HG03280 (cell line): ENCODE measurements around the gene EAPP.
"Not testable (repeated sequence)": the region's sequence is repeated elsewhere in the genome, so short reads cannot be mapped to it uniquely, and the experiment has no call there.

ENCODE experiments used
- ATAC-seq: cut with Tn5 transposase; IDR thresholded peaks from one replicate; pipeline ENCODE4 v1.9.1; 2021; ENCODE audit warnings: mild to moderate bottlenecking, moderate library complexity; ENCODE audit not compliant: unreplicated experiment

EAPP gene

DNA sequence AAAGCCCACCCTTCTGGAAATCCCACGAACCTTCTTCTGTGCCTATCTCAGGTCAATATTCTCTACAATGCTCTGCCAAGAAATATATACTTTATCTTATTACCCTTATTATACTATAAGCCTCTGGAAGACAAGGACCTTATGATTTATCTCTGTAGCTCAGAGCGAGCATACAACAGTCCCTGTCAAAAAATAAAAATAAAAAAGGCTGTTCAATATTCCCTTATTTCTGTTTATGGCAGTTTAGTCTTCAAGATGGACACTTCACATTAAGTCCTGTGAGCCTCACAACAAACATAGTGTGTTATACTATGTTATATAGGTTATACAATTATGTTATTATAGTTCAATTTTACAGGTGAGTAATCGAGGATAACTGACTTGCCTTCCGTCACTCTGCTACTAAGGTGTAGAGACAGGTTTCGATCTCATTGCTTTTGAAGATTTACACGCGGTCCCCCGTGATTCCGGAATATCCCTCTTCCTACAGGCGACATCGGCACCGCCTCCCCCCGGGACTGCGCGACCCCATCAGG is 562 bp downstream of the EAPP start:
- peak; percentile 0 for ATAC-seq

DNA sequence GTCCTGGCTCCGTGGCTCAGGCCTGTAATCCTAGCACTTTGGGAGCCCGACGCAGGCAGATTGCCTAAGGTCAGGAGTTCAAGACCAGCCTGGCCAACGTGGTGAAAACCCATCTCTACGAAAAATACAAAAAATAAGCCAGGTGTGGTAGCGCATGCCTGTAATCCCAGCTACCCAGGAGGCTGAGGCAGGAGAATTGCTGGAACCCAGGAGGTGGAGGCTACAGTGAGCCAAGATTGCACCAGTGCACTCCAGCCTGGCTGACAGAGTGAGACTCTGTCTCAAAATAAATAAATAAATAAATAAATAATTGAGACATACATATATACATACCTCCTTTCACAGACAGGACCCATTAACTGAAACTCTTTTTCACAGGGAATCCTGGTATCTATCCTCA is 1.4 kb downstream of the EAPP start:
- ATAC-seq = not testable (repeated sequence)

DNA sequence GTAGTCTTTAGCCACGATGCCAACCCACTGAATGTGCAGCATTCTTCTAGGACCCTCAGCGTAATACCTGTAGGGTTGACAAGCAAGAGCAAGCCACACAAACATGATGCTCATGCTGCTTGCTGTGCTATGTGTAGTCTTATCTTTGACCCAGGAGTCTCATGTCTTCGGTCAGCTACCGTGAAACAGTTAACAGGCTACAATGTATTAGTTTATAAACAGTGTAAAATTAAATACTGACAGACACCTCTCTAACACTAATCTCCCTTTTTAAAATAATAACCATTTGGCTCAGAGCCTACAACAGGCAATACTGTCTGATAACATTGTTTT is 1.9 kb downstream of the EAPP start:
- no peak for ATAC-seq

DNA sequence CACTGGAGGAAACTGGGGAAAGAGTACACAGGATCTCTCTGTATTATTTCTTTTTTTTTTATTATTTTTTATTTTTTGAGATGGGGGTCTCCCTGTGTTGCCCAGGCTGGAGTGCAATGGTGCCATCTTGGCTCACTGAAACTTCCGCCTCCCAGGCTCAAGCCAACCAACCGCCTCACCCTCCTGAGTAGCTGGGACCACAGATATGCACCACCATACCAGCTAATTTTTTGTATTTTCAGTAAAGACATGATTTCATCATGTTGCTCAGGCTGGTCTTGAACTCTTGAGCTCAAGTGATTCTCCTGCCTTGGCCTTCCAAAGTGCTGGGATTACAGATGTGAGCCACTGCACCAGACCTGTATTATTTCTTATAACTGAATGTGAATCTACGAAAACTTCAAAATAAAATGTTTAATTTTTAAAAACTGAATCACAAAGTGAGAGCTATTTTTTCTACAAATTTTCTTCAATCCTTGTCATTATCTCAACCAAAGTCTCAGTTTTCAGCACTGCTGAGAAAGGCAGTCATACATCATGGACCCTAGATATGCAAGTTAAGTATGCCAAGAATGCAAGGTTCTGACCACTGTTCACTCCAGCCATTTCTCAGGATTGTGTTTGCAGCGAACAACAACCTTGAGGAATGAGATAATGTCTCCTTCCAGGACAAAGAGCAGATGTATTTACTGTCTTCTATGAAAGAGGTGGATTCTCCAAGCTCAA is 2.4 kb downstream of the EAPP start:
- ATAC-seq = no peak

DNA sequence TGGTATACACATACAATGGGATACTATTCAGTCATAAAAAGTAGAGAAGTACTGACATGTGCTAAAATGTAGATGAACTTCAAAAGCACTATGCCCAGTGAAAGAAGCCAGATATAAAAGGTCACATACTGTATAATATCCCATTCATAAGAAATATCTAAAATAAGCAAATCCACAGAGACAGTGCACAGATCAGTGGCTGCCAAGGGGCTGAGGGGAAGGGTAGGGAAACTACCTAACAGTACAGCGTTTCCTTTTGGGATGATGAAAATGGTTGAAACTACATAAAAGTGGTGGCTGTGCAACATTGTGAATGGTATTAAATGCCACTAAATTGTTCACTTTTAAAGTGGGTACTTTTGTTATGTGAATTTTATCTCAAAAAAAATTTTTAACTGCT is 11.9 kb downstream of the EAPP start:
- no peak for ATAC-seq

DNA sequence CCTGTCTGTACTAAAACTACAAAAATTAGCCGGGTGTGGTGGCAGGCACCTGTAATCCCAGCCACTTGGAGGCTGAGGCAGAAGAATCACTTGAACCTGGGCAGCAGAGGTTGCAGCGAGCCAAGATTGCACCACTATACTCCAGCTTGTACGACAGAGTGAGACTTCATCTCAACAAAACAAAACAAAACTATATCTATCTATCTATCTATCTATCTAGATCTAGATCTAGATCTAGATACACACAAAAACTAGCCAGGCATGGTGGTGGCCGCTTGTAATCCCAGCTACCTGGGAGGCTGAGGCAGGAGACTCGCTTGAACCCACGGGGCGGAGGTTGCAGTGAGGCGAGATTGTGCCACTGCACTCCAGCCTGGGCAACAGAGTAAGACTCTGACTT is 15.3 kb downstream of the EAPP start:
- ATAC-seq = not testable (repeated sequence)

DNA sequence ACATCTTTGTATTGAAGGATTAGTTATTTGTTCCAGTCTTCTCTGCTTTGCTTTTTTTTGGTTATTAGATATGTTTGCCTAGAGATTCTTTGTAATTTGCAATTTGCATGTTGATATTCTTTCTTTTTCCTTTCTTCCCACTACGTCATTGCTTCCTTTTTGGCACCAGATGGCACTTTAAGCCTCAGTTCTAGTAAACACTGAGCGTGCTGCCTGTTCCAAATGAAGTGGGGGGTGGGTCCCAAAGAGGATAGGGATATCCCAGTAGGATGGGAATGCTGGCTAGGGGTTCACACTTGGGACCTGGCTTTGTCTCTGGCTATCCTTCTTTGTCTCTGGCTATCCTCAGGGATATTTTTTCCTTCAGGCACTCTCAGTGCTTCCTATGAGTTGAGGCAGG is 17.0 kb downstream of the EAPP start:
- ATAC-seq = no peak

DNA sequence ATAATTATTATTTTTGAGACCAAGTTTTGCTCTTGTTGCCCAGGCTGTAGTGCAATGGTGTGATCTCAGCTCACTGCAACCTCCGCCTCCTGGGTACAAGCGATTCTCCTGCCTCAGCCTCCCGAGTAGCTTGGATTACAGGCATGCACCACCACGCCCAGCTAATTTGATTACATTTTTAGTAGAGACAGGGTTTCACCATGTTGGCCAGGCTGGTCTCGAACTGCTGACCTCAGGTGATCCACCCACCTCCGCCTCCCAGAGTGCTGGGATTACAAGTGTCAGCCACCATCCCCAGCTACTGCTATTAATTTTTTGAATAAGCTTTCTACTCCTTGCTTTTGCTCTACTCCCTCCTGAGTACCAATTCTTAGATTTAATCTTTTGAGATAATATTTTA is 18.4 kb downstream of the EAPP start:
- ATAC-seq = not testable (repeated sequence)

DNA sequence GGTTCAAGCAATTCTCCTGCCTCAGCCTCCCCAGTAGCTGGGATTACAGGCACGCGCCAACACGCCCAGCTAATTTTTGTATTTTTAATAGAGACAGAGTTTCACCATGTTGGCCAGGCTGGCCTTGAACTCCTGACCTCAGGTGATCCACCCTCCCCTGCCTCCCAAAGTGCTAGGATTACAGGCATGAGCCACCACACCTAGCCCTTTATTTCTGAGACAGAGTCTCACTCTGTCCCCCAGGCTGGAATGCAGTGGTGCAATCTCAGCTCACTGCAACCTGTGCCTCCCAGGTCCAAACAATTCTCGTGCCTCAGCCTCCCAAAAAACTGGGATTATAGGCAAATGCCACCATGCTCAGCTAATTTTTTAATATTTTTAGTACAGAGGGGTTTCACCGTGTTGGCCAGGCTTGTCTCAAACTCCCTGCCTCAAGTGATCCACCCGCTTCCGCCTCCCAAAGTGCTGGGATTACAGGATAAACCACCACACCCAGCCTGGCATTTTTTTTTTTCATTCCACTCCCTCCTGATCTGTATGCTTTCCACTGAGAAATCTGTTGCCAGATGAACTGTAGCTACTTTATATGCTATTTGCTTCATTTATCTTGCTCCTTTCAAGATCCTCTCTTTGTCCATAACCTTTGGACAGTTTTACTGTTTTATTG is 19.1 kb downstream of the EAPP start:
- ATAC-seq = not testable (repeated sequence)

DNA sequence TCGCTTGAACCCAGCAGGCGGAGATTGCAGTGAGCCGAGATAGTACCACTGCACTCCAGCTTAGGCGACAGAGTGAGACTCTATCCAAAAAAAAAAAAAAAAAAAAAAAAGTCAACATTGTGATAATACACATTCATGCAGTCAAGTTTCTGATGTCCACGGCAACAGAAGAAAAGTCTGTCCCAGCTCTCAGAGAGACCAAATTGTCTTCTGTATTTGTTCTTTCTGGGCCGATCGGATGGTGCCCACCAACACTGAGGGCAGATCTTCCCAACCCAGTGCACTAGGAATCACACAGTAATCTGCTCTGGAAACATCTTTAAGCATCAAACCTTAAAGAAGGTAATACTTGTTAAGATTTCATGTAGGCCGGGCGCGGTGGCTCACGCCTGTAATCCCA is 31.6 kb downstream of the EAPP start:
- ATAC-seq = no peak

DNA sequence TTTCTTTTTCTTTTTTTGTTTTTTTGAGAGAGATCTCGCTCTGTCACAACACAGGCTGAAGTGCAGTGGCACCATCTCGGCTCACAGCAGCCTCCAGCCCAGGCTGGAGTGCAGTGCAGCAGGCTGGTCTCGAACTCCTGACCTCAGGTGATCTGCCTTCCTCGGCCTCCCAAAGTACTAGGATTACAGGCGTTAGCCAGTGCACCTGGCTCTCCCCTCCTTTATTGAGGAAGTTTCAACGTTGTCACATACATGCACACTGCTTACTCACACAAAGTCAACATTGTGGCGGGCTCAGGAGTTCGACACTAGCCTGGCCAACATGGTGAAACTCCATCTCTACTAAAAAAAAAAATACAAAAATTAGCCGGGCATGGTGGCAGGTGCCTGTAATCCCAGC is 32.0 kb downstream of the EAPP start:
- no peak for ATAC-seq

DNA sequence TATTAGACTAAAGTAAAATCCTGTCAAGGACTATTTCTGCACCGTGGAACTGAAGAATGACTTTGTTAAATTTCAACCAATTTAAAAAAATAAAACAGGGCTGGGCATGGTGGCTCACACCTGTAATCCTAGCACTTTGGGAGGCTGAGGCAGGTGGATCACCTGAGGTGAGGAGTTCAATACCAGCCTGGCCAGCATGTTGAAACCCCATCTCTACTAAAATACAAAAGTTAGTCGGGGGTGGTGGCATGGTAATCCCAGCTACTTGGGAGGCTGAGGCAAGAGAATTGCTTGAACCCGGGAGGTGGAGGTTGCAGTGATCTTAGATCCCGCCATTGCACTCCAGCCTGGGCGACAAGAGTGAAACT is 34.4 kb downstream of the EAPP start:
- not testable (repeated sequence) for ATAC-seq

DNA sequence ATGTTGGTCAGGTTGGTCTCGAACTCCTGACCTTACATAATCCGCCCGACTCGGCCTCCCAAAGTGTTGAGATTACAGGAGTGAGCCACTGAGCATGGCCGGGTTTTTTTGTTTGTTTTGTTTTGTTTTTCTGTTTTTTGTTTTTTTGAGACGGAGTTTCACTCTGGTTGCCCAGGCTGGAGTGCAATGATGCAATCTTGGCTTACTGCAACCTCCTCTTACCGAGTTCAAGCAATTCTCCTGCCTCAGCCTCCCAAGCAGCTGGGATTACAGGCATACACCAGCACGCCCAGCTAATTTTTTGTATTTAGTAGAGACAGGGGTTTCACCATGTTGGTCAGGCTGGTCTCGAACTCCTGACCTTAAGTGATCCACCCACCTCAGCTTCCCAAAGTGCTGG is 35.5 kb downstream of the EAPP start:
- ATAC-seq = not testable (repeated sequence)

DNA sequence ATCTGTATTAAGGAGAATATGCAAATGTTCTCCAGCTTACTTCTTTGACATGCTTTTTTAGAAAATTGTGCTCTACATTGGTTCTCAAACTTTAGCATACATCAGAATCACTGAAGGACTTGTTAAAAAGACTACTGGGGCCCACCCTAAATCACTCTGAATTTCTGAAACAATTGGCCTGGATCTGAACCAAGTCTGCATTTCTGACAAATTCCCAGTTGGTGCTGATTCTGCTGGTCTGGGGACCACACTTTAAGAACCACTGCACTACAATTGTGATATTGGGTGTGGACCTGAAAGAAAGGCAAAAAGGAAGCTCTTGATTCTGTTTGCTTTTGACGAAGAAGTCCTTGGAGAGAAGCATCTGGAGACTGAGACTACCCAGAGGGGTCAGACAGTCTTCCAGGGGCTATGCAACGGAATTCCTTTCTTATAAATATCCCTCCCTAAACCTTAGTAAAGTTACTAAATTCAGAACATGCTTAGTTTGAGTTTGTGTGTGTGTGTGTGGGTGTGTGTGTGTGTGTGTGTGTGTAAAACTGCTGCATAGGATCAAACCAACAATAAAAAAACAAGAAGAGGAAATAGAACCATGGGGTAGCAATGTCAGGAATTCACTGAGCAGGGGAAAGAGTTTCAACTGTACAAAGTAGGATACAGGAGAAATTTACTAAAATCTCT is 36.8 kb downstream of the EAPP start:
- ATAC-seq = no peak

DNA sequence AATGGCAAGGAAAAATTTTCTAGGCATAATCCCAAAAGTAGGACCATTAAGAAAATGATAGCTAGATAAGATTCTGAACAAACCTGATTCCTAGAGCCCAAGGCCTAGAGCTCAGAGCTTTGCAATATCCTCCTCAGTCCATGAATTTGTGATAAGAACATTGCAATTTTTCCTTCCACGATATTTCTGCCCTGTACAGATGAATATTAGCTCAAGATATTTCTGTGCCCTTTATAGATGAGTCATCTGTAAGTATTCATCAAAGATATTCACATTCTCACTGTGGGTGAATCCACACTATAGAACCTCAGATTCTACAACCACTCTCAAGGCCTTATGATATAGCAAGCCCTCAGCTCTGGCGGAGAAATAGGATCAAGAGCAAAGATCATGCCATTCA is 37.5 kb downstream of the EAPP start:
- no peak for ATAC-seq

DNA sequence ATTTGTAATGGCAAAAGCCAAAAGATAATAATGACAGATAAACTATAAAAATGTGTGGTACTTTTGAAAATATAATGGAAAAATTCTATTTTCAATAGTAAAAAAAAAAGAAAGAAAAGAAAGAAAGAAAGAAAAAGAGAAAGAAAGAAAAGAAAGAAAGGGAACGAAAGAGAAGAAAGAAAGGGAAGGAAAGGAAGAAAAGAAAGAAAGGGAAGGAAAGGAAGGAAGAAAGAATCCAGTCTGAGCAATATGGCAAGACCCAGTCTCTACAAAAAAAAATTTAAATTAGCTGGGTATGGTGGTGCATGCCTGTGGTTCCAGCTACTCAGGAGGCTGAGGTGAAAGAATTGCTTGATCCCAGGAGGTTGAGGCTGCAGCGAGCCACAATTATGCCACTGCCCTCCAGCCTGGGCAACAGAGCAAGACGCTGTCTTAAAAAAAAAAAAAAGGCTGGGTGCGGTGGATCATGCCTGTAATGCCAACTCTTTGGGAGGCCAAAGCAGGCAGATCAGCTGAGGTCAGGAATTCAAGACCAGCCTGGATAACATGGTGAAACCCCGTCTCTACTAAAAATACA is 38.4 kb downstream of the EAPP start:
- no peak for ATAC-seq

DNA sequence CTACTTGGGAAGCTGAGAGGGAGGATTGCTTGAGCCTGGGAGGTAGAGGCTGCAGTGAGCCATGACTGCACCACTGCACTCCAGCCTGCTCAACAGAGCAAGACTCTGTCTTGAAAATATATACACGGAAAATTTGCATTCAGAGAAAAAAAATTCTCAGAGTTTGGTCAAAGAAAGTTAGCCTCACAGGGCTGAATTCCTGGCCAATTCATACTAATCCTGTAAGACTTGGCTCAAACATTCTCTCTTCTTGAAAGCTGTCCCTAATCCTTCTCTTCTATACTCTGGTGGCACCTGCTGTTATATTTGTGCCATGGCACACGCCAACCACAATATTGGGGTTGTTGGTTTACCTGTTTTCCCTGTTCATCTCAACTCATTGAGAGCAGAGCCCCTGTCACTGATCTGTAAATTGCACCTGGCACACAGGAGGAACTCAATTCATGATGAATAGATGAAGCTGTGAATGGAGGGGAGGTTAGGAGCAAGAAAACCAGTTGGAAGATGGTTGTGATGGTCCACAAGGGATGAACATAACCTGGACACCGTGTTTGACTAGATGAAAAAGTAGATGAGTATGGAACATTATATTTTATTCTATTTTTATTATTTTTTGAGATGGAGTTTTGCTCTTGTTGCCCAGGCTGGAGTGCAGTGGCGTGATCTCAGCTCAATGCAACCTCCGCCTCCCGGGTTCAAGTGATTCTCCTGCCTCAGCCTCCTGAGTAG is 40.7 kb downstream of the EAPP start:
- ATAC-seq = peak; percentile 66

DNA sequence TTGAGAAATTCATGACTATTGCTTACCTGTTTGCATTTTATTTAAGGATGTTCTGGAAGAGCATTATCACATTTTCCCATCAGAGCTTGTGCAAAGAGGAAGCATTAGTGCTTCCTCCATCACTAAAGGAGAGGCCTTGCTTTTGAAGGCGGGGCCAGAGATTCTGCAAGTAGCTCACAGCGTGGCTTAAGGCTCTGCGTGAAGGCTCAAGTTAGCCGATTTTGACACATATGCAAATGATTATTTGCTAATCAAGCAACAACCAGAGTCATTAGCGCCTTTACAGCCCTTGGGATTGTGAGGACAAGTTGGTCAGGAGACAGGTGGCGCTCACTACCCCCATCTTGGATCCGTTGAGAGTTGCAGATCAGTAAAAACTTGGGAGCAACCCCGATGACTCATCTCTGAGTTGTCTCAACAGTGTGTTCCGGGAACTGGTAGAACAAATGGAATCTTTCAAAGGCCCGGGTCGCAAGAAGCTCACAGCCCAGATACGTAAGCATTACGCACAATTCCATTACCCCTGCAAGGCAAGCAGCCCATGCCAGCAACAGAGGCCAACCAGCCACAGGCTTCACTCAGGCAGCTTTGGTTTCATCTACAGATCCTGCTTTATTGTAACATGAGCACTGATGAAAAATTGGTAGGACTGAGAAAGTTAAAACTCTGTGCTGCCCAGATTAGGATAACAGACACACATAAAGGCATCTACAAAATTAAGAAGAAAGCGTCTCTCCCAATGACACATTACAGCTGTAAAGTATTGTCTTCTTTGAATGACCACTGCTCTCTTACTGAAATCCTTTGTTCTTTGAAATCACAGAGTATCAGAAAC is 42.6 kb downstream of the EAPP start:
- no peak for ATAC-seq

DNA sequence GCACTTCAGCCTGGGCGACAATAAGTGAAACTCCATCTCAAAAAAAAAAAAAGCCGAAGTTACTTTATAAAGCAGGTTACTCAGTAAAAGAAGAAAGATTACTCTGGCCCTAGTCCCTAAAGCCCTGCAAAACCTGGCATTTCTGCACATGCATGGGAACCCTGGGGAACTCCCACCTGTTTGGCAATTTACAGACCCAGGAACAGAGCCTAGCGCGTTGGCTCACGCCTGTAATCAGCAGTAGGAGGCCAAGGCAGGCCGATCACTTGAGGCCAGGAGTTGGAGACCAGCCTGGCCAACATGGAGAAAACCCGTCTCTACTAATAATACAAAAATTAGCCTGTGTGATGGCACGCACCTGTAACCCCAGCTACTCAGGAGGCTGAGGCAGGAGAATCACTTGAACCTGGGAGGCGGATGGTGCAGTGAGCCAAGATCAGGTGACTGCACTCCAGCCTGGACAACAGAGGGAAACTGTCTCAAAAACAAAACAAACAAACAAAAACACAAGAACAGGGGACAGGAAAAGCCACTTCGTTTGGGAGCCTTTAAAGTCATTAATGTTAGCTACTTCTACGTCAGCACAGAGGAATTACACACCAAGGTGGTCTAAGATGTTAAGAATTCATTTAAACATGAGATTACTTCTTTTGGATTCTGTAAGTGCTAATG is 43.4 kb downstream of the EAPP start:
- no peak for ATAC-seq

DNA sequence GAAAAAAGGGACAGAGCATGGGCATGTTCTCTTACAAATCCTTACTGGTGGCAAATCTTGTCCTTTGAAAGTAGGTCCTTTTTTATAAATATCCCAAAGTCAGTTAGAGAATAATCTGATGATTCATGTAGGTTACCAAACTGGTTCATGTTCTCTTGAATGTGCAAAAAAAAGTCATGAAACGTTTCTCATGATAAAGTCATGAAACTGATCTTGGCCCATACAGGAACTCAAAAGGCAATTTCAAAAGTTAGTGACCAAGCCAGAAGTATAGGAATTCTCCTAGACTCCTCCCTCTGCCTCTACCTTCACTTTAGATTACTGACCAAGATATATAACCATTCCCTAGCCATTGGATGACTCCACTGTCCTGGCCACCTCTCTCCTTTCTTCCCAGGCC is 50.2 kb downstream of the EAPP start:
- ATAC-seq = no peak
